H1 (cell line): ENCODE results near the gene PHRF1. TPM values are rescaled to one million over a fixed set of nuclear protein-coding genes. Genes with fewer than 3 reads are reported as not detected.
A peak's percentile ranks its signal among the peaks of the same experiment; 100 is the strongest.

Experiments used
- CTCF ChIA-PET: fragments of 300-600 bp; sonication (Branson Sonifier 250); formaldehyde crosslinking; loops from one replicate; lab custom pipeline; 2021; ENCODE audit not compliant: partially characterized antibody; lab: Charles Lee
- POLR2A ChIA-PET: fragments of 300-600 bp; sonication (Branson Sonifier 250); formaldehyde crosslinking; loops from one replicate; lab custom pipeline; 2021; ENCODE audit warnings: inconsistent platforms; ENCODE audit not compliant: partially characterized antibody; lab: Charles Lee
- DNase-seq, 2 experiments: peaks; one replicate each; pipeline versions ENCODE4 v3.0.0 to v3.0.0-alpha.2; 2010 to 2022; ENCODE audit warnings: low spot score in 2 of 2, low read depth in 1 of 2, mixed read lengths in 1 of 2
- FAIRE-seq: peaks from 2 replicates; lab custom pipeline; 2011; peaks lifted over from hg19 to GRCh38; lab: Jason Lieb, UNC
- H2AFZ ChIP-seq: 2 replicates; pipeline ENCODE4 v1.8.1; 2012; ENCODE audit warnings: low read length, inconsistent platforms
- H2AK5ac ChIP-seq: 2 replicates; pipeline ENCODE4 v1.6.1; 2013; ENCODE audit warnings: low read depth, low read length
- H2BK120ac ChIP-seq: replicated peaks from 2 replicates; pipeline ENCODE3; 2013; ENCODE audit warnings: low read depth, low read length, inconsistent platforms
- H2BK12ac ChIP-seq: 2 replicates; pipeline ENCODE4 v1.6.1; 2013; ENCODE audit warnings: low read depth, low read length
- H2BK15ac ChIP-seq: 2 replicates; pipeline ENCODE4 v1.6.1; 2013; ENCODE audit warnings: low read length
- H2BK20ac ChIP-seq: 2 replicates; pipeline ENCODE4 v1.6.1; 2013; ENCODE audit warnings: low read length
- H2BK5ac ChIP-seq: 2 replicates; pipeline ENCODE4 v1.6.1; 2013; ENCODE audit warnings: low read depth, low read length
- H3K14ac ChIP-seq: 2 replicates; pipeline ENCODE4 v1.6.1; 2013; ENCODE audit warnings: inconsistent platforms; ENCODE audit not compliant: insufficient read length
- H3K18ac ChIP-seq: 2 replicates; pipeline ENCODE4 v1.6.1; 2013; ENCODE audit warnings: low read length; ENCODE audit errors: extremely low read depth
- H3K23ac ChIP-seq: 2 replicates; pipeline ENCODE4 v1.6.1; 2013; ENCODE audit warnings: inconsistent platforms; ENCODE audit not compliant: insufficient read length
- H3K23me2 ChIP-seq: 2 replicates; pipeline ENCODE4 v1.6.1; 2013; ENCODE audit warnings: low read depth, low read length
- H3K27ac ChIP-seq: 2 replicates; pipeline ENCODE4 v1.6.1; 2011; ENCODE audit warnings: low read depth, low read length, inconsistent platforms
- H3K27me3 ChIP-seq, 4 experiments: replicated peaks in 1 of 4; 1 replicate in 1 of 4; 2 replicates in 3 of 4; pipeline versions ENCODE4 v1.6.1 to v1.8.1; 2011 to 2013; ENCODE audit warnings: low read length in 3 of 4, mild to moderate bottlenecking in 3 of 4, inconsistent platforms in 2 of 4, mixed read lengths in 2 of 4, moderate library complexity in 1 of 4; ENCODE audit not compliant: control insufficient read depth in 3 of 4, insufficient read depth in 3 of 4; ENCODE audit errors: extremely low read depth in 1 of 4
- H3K36me3 ChIP-seq, 4 experiments: 2 replicates each; pipeline versions ENCODE4 v1.6.1 to v1.8.1; 2011 to 2013; ENCODE audit warnings: mild to moderate bottlenecking in 4 of 4, low read length in 3 of 4, moderate library complexity in 2 of 4, control low read depth in 1 of 4, inconsistent platforms in 1 of 4; ENCODE audit not compliant: insufficient read depth in 4 of 4, control insufficient read depth in 2 of 4
- H3K4ac ChIP-seq: replicated peaks from 2 replicates; pipeline ENCODE3; 2013; ENCODE audit warnings: low read length, low read depth, mixed read lengths, inconsistent platforms; ENCODE audit not compliant: insufficient read length
- H3K4me1 ChIP-seq, 4 experiments: replicated peaks in 1 of 4; 1 replicate in 1 of 4; 2 replicates in 3 of 4; pipeline versions ENCODE4 v1.6.1 to v1.8.1; 2011 to 2013; ENCODE audit warnings: low read length in 3 of 4, inconsistent platforms in 2 of 4, mixed read lengths in 1 of 4; ENCODE audit not compliant: insufficient read depth in 4 of 4, control insufficient read depth in 3 of 4
- H3K4me2 ChIP-seq, 2 experiments: 2 replicates each; pipeline versions ENCODE4 v1.6.1 to v1.8.1; 2011 to 2013; ENCODE audit warnings: low read depth in 2 of 2, low read length in 2 of 2, control low read depth in 1 of 2, inconsistent platforms in 1 of 2, mild to moderate bottlenecking in 1 of 2; ENCODE audit not compliant: insufficient read depth in 1 of 2
- H3K4me3 ChIP-seq, 4 experiments: fragments of 200-600, 300-600 bp in 1 of 4; sonication (generic), shearing (Covaris generic), sonication (Bioruptor Twin) in 1 of 4; 2 replicates each; pipeline versions ENCODE4 v1.5.1 to v1.8.1; 2011 to 2016; ENCODE audit warnings: low read length in 4 of 4, low read depth in 3 of 4, control low read depth in 2 of 4, inconsistent platforms in 2 of 4, mild to moderate bottlenecking in 2 of 4, mixed read lengths in 1 of 4, moderate library complexity in 1 of 4; ENCODE audit not compliant: insufficient read depth in 2 of 4; ENCODE audit errors: extremely low read depth in 1 of 4
- H3K56ac ChIP-seq: replicated peaks from 2 replicates; pipeline ENCODE3; 2013; ENCODE audit warnings: low read depth, mild to moderate bottlenecking, mixed read lengths, low read length, inconsistent platforms; ENCODE audit not compliant: insufficient read length
- H3K79me1 ChIP-seq: 2 replicates; pipeline ENCODE4 v1.6.1; 2013; ENCODE audit warnings: low read depth, low read length, control low read depth
- H3K79me2 ChIP-seq, 2 experiments: 2 replicates each; pipeline versions ENCODE4 v1.6.1 to v1.8.1; 2012 to 2013; ENCODE audit warnings: low read length in 2 of 2, mild to moderate bottlenecking in 2 of 2, inconsistent platforms in 1 of 2; ENCODE audit not compliant: insufficient read depth in 2 of 2, control insufficient read depth in 1 of 2
- H3K9ac ChIP-seq, 4 experiments: replicated peaks in 1 of 4; 1 replicate in 1 of 4; 2 replicates in 3 of 4; pipeline versions ENCODE4 v1.6.1 to v1.8.1; 2011 to 2013; ENCODE audit warnings: low read depth in 3 of 4, low read length in 3 of 4, control low read depth in 2 of 4, mild to moderate bottlenecking in 2 of 4, moderate library complexity in 2 of 4, inconsistent platforms in 1 of 4; ENCODE audit errors: extremely low read depth in 1 of 4
- H3K9me3 ChIP-seq, 2 experiments: 2 replicates each; pipeline versions ENCODE4 v1.6.1 to v1.8.1; 2012 to 2013; ENCODE audit warnings: mild to moderate bottlenecking in 2 of 2, moderate library complexity in 2 of 2, control low read depth in 1 of 2, inconsistent platforms in 1 of 2, low read depth in 1 of 2, low read length in 1 of 2, mixed read lengths in 1 of 2; ENCODE audit not compliant: insufficient read depth in 2 of 2
- H4K20me1 ChIP-seq, 2 experiments: replicated peaks in 1 of 2; 2 replicates each; pipeline versions ENCODE3 to v1.8.1; 2011 to 2013; ENCODE audit warnings: inconsistent platforms in 2 of 2, low read length in 2 of 2, mild to moderate bottlenecking in 1 of 2; ENCODE audit not compliant: insufficient read depth in 2 of 2, control insufficient read depth in 1 of 2
- H4K5ac ChIP-seq: 2 replicates; pipeline ENCODE4 v1.6.1; 2013; ENCODE audit warnings: low read length, low read depth, mixed read lengths, inconsistent platforms; ENCODE audit not compliant: insufficient read length
- H4K8ac ChIP-seq: 2 replicates; pipeline ENCODE4 v1.8.0; 2013; ENCODE audit warnings: mild to moderate bottlenecking, moderate library complexity, low read length, inconsistent platforms; ENCODE audit not compliant: insufficient read depth; ENCODE audit errors: extremely low read depth
- H4K91ac ChIP-seq: replicated peaks from 2 replicates; pipeline ENCODE3; 2013; ENCODE audit warnings: low read length, mixed read lengths, inconsistent platforms; ENCODE audit not compliant: insufficient read length
- WGBS, 2 experiments: shearing (Covaris generic) in 1 of 2; methylation state at CpG; one replicate each; pipeline versions ENCODE4 v1.1.6 to v1.1.7; 2013 to 2015; ENCODE audit warnings: low lambda C conversion rate in 2 of 2, mixed read lengths in 2 of 2, inconsistent platforms in 1 of 2, low coverage in 1 of 2, missing lambda C conversion rate in 1 of 2; ENCODE audit not compliant: insufficient replicate concordance in 2 of 2, insufficient coverage in 1 of 2, insufficient read length in 1 of 2; ENCODE audit errors: extremely low coverage in 1 of 2, missing lambda C conversion rate in 1 of 2; 5-methylcytosine and 5-hydroxymethylcytosine counted together
- polyA plus RNA-seq, 7 experiments: library from polyadenylated mRNA; depleted of rRNA in 3 of 7; stranded (reverse) in 5 of 7; unstranded in 2 of 7; fragments of >200 nt in 5 of 7; fragments of 200-250 nt in 2 of 7; gene quantifications; 1 replicate in 5 of 7; 2 replicates in 1 of 7; 4 replicates in 1 of 7; pipeline versions ENCODE4 v1.2.1 to v1.2.3, GENCODE V29; 2011 to 2013; ENCODE audit warnings: missing spikeins in 2 of 7, mixed read lengths in 2 of 7
- total RNA-seq: library from RNA; stranded (reverse); fragmentation: NEBNext Ultra II Directional; extraction: Animal tissue kit (Norgen Biotek cat#: 25700); gene quantifications from 2 replicates; pipeline ENCODE4 v1.2.1, GENCODE V29; 2021

PHRF1 gene
- total and polyA plus RNA-seq, 2 of the 8 experiments (the other 6 are each of a cell fraction or from before 2014, with no cell fraction given): 13.4 to 37.3 TPM

- Histone ChIP-seq H3K14ac (no peak within 1 kb of the TSS), H4K20me1 (peaks cover 7 to 9% of the 10 kb centered on the region in 2 experiments), H3K4ac (peak within 1 kb of the TSS; percentile 94), H2BK120ac (peak within 1 kb of the TSS; percentile 43), H3K9me3 (no peaks in the 10 kb centered on the region), H3K18ac (peak within 1 kb of the TSS; percentile 99), H3K27ac (no peak within 1 kb of the TSS), H2BK5ac (peak within 1 kb of the TSS; percentile 71; the same call in 1 of the 2 replicates), H3K4me1 (peaks cover 0 to 19% (median 10%) of the 10 kb centered on the region in 4 experiments; a peak in 5 of 7 replicates), H4K5ac (peak within 1 kb of the TSS; percentile 1), H2BK15ac (peak within 1 kb of the TSS; percentile 61; the same call in 1 of the 2 replicates), H3K27me3 (peaks cover 0 to 16% (median 6%) of the 10 kb centered on the region in 4 experiments; a peak in 5 of 7 replicates), H4K91ac (peak within 1 kb of the TSS; percentile 51), H3K79me2 (no peaks in the 10 kb centered on the region), H3K56ac (no peak within 1 kb of the TSS), H3K9ac (no peak within 1 kb of the TSS; a peak in 1 of 7 replicates), H3K36me3 (peaks cover 0 to 15% (median 6%) of the 10 kb centered on the region in 4 experiments; a peak in 5 of 8 replicates), H3K4me3 (peak within 1 kb of the TSS; percentile 24 to 81 (median 52)), H3K4me2 (peak within 1 kb of the TSS; percentile 61 to 82), H4K8ac (peak within 1 kb of the TSS; percentile 93), H3K23me2 (peaks cover 21% of the 10 kb centered on the region; the same call in 1 of the 2 replicates), H3K79me1 (no peaks in the 10 kb centered on the region), H2AK5ac (peak within 1 kb of the TSS; percentile 48; the same call in 1 of the 2 replicates), H3K23ac (no peak within 1 kb of the TSS), H2AFZ (no peak within 1 kb of the TSS), H2BK20ac (0 out of 2 replicates have a peak within 1 kb of the TSS, but pooled peaks have one; percentile 18), H2BK12ac (peak within 1 kb of the TSS; percentile 98; the same call in 1 of the 2 replicates)
- ChIA-PET CTCF (interaction anchor here (1.1 to 1.4 kb wide), 2 partner anchors 10 to 16 kb away, joined by 3 to 4 read pairs; no protein-coding TSS in a partner anchor), POLR2A (interaction anchor here (0.5 to 2.5 kb wide), 11 partner anchors 12 to 276 kb away, joined by 3 to 11 read pairs (median 4); partner anchors contain the start of genes PHRF1, RNH1 and SCT)
- FAIRE-seq (no peak), DNase-seq (peak in 1 of 2 experiments; percentile 88)
- WGBS, 2 experiments: 6% methylated on average over 60 of the region's 93 CpGs; no CpG with 5 or more reads in 1 of the 2 experiments
These were observed 39.2 kb upstream of the PHRF1 start, which contains the start of gene LRRC56 for GRCh38 chr11:536841-537621. TSS of gene LRRC56 (plus strand) at chr11:537527. CDS start at chr11:540685, 3,158 bp downstream.
